ENCODE results near the gene FRRS1.

GRCh38 chr1:99727575-99728185 lies 38.8 kb downstream of the FRRS1 start:
- TF ChIP-seq CTCF (IDR thresholded peaks at IDR 0.05) = no peak
- TF ChIP-seq POLR2A (IDR thresholded peaks at IDR 0.05) = no peak

Measured in right lobe of liver (tissue), 4 donors.